ENCODE measurements around the gene LMF2.

LMF2 gene

DNA sequence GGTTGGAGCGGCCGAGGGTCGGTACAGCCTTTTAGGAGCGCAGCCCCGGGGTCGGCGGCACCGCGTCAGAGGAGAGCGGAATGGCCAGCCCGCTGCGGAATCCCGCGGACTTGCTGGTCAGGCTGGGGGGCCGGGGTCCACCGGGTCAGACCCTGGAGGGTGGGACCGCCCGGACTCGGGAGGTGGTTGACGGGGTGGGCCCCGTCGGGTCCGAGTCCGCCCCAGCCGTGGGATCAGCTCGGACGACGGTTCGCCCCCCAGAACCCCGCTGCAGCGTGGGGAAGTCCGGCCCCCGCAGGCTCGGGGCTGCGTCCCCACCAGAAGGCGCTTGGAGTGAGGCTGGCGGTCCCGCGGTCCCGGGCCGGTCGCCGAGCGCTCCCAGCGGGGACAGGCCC lies 26.5 kb downstream of the LMF2 start:
- DNase-seq: no peak

DNA sequence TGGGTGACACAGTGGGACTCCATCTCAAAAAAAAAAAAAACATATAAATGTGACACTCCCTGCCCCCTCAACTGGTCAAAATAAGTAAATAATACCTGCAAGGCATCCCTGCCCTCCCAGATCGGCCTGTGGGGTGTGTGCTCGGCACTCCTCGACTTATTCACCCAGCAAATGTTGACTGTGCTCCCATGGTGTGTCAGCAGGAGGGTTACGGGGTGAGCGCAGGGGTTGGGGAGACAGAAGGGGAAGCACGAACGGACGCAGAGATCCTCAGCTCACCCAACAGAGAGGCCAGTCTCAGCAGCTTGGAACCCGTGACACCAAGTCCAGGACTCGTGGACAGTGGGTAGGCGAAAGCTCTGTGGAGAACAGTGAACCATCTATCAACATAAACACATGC lies 27.8 kb downstream of the LMF2 start:
- DNase-seq: no peak

DNA sequence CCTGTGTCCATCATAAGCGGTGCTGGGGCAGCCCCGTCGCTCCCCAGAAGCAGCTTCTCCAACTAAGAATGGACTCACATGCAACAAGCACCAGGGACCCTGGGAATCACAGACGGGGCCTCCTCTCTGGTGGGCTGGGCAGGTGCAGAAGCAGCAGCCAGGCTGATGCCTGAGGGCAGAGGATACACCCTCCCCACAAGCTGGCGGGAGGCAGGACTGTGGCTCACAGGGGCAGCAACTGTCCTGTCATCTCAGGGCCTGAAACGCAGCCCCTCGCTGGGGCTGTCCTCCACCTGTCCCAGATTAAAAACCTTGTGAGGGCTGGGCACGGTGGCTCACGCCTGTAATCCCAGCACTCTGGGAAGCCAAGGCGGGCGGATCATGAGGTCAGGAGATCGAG lies 29.6 kb downstream of the LMF2 start:
- DNase-seq: no peak

DNA sequence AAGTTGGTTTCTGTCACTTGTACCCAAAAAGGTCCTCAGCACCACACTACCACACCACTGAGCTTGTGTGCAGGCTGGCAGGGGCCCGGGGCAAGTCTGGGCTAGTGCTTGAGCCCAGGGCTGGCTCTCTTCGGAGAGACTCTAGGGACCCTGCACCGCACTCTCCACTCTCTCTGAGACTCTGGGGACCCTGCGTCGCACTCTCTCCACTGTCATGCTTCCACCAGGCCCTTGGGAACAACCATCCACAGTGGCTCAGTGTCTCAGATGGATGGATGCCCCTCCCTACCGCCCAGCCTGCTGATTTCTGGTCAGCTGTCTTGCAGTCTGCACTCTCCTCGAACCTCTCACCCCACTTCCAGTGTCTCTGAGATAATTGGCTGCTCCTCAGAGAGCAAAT lies 30.6 kb downstream of the LMF2 start:
- DNase-seq: no peak

DNA sequence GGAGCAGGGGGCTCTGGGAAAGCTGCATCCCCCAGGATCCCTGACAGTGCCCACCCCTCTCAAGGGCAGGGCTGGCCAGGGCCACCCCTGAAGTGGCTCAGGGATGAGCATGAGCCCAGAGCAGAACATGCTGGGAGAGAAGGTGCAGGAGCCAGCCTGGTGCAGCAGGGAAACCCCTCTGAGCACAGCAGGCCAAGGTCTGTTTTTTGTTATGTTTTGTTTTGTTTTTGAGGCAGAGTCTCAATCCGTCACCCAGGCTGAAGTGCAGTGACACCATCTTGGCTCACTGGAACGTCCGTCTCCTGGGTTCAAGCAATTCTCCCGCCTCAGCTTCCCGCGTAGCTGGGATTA lies 31.9 kb downstream of the LMF2 start:
- no peak for DNase-seq

DNA sequence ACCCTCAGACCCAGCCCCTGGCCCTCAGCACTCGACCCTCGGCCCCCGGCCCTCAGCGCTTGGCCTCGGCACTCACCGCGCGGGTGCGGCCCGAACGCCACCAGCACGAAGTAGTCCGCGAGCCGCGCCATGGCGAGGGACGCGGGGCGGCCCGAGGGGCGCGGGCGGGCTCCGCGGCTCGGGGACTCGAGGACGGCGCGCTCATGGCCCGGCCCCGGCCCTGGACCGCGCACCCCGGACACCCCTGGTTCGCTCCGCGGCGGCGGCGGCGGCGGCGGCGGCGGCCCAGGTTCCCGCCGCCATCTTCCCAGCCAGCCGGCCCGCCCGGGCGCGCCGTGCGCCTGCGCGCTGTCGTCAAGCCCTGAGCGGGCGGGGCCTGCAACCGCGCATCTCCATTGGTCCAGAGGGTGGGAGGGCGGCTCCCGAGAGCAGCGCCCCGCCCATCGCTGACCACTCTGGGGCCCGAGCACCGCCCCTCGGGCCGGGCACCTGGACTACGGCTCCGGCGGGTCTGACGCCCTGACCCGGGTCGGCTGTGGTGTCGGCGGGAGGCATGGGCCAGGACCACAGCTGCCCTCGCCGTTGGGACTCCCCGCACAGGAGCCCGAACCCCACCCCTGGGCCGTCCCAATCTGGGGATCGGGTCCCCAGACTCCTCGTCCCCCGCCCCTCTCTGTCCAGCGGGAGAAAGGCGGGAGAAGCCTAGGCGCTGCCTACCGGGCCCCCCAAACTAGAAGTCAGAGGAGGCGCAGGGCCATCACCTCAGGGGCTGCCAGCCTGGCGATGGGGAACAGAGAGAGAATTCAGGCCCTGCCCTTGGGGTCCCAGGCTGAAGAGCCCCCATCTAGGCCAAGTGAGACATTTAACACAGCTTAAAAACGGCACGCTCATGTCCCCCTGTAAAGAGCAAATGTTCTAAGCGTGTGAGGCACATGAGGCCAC lies 32.5 kb downstream of the LMF2 start, which contains the start of gene SBF1:
Gene SBF1, minus strand, starts transcription at position 326 of the 942 bp plus-strand sequence. Its CDS starts 195 bp downstream, at position 131.
- peak; percentile 80 to 81 for DNase-seq

DNA sequence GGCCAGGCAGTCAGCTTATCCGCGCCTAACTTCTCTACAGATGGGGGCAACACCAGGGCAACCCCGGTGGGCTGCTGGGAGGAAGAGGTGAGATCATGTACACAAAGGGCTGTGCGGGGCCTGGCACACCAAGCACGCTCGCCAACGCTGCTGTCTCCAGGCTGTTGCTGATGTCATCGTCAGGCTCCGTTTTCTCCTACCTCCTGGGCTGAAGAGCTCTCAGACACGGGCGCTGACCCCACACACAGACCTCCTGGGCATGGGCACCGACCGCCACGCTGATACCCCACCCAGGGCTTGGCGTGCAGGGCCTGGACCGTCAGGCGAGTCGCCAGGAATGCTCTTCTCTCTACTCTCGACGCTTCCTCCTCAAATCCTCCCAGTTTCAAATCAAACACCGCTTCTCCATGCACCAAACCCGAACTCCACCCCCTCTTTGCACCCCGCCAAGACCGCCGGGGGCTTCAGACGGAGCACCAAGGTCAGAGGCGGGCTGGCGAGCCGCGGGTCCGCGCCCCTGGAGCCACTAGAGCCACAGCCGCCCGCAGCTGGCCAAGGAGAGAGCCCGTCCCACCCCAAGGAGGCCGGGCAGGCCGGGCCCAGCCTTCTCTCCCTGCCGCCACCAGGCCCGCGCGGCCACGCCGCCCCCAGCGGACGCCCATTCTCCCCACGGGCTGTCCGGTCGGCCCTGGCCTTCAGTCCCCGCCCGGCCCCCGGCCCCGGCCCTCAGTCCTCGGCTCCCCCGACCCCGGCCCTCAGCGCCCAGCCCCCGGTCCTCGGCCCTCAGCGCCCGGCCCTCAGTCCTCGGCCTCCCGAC lies 33.4 kb downstream of the LMF2 start:
- peak in 1 of 2 experiments; percentile 21 for DNase-seq

DNA sequence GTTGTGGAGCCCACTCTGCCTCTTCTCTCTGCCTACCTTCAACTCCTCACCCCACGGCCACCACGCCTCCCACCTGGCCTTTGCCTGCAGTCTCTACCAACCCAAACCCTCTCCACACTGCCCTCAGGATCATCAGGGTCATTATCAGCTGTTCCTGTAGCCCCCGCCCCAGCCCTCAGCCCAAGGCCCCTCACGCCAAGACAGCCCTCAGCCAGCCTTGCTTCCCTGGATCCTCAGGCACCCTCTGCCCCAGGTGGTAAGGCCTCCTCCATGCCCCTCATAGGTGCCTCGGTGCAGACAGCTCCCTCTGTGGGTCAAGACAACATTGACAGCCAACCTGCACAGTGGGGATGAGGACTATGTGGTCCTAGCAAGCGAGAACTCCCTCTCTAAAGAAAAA lies 34.4 kb downstream of the LMF2 start:
- DNase-seq: peak; percentile 39 to 45

DNA sequence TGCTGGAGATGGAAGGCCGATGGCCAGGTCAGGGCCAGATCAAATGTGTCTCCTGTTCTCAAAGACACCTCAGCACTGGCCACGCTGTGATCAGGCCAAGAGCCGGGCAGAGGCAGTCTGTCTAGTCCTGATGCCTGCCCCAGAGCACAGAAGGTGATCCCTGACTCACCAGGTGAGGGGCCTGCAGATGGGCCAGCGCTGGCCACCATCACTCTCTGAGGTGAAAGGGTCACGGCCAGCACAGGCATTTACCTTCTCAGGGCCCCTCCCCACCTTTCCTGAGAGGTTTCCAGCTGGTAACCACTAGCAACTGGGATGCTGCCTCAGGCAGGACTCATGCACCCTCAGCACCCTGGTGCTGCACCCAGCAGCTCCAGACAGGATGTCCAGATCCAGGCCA lies 35.5 kb downstream of the LMF2 start:
- DNase-seq: no peak

DNA sequence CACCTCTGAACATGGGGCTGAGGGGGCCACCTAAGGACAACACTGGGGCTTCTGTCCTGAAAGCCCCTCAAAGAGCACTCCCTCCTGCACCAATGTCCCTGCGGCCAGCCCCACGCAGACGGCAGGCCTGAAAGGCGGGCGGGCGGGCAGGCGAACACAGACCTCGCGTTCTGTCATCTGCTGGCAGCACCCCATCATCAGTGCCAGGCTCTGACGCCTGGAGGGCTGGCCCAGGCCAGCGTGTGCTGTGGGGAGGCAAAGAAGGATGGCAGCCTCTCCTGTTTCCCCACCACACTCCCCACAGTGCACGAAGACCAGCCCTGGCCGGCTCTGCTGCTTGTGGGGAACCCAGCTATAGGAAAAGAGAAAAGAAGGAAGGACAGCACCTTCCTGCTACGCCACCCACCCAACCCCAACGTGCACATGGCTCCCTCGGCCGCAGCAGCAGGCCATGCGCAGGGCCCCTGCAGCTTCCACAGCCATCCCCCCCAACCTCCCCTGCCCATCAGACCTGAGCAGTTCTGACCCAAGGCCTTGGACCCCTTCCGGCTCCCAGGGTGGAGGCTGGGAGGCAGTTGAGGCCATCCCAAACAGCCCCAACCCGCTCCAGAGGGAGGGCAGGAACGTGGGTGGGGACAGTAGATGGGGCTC lies 36.2 kb downstream of the LMF2 start:
- no peak for DNase-seq

DNA sequence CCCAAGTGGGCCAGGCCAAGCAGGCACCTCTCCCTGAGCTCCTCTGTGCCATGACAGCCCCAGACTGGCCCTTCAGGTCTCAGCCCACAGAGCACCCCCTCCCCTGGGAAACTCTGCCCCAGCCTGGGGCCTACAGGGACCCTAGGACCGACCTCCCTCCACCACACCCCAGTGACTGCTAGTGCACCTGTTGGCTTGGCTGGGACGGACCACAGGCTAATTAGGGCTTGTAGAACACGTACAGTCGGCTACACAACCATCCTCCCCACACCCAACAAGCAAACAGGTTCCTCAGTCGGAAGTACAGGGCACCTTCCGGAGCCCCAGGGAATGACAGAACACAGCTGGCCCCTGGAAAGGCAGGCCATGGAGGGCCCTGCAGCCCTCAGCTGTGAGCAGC lies 37.0 kb downstream of the LMF2 start:
- no peak for DNase-seq

DNA sequence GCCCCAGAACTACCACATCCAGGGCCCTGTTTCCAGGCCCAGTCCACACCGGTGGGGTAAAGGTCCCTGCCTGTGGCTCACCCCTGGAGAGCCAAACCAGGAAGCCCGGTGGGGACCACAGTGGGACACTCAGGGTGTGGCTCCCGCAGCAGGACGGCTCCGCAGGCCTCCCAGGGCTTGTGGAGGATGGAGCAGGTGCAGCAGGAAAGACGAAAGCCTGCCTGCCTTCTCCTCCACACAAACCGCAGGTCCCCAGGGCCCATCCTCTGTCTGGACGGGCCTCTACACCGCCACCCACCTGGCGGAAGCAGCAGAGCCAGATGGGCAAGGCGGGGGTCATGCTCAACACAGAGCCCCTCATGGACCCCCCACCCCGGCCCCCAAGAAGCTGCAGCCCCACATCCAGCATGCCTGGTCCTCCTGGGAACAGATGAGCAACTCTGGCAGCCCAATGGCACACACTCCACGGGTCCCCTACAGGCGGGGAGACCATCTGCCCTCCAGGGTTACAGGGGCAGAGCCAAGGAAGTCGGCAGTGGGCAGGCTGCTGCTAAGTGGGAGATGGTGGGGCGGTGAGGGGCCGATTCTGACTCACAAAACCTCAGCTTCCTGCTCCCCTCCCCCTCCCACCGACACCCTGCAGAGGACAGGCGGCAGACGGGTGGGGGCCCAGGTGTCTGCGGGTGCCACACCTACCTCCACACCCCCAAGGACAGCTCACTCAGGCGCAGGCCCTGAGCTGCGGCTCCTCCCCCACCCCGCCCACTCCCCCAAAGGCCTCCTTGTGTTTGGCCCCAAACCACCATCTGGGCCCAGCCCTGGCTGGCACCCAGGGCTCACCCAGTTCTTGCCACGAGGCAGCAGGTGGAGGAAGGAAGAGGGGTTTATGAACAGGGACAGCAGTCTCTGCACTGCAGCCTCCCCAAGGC lies 37.9 kb downstream of the LMF2 start:
- DNase-seq: peak; percentile 94

DNA sequence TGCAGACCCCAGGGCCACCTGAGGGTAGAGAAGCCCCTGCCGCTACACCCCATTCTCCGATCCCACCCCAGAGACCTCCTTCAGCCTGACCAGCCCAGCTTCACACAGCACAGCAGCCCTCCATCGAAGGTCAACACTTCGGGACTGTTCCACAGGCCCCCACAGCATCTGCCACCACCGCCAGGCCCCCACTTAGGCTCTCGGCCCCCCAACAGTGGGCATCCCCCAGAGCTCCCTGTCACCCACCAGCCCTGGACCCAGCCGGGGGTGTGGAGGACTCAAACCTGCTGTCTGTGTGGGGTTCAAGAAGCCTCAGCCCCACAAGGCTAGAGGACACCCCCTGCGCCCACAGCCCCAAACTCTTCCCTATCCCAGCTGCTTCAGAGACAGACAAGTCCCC lies 38.9 kb downstream of the LMF2 start:
- no peak for DNase-seq

DNA sequence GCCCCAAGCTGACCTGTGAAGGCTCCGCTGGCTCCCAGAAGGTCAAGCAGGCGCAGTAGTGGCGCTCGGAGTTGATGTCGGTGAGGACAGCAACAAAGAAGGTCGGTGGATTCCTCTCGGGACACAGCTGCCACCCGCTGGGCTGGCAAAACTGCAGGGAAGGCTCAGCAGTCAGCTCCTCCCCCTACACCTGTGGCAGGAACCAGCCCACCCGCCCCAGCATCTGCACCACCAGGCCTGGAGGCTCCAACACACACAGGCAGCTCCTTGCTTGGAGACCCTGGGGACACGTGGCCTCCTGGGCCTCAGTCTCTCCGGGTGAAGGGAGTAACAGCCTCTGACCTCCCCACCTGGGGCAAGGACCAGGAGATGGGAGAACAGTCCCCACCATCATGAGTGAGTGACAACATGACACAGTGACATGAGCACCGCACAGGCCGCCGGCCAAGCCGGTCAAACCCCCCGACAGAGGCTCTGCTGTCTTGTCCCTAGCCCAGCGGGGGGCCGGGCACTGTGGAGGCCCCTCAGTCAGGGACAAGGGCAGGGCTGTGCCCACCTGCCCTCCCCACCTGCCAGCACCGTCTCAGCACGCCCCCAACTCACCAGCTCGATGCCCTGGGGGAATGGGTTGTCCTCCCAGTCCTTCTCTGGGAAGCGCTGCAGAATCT lies 39.6 kb downstream of the LMF2 start:
- DNase-seq: no peak

DNA sequence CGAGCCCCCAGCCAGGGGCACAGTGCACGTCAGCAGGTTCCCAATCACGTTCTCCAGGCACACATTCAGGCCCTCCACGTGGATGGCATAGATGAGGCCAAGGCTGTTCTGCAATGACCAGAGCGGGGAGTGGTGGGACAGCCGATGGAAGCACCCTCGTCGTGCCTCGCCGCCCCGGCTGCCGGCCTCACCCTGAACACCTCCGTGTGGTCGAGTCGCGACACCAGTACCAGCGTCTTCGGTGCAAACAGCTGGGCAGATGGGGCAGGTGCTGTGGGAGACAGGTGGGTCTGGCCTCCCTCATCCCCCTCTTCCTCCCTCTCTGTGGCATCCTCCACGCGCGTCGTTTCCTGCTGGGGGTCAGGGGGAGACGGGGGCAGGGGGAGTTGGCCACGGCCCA lies 40.2 kb downstream of the LMF2 start:
- DNase-seq: no peak

DNA sequence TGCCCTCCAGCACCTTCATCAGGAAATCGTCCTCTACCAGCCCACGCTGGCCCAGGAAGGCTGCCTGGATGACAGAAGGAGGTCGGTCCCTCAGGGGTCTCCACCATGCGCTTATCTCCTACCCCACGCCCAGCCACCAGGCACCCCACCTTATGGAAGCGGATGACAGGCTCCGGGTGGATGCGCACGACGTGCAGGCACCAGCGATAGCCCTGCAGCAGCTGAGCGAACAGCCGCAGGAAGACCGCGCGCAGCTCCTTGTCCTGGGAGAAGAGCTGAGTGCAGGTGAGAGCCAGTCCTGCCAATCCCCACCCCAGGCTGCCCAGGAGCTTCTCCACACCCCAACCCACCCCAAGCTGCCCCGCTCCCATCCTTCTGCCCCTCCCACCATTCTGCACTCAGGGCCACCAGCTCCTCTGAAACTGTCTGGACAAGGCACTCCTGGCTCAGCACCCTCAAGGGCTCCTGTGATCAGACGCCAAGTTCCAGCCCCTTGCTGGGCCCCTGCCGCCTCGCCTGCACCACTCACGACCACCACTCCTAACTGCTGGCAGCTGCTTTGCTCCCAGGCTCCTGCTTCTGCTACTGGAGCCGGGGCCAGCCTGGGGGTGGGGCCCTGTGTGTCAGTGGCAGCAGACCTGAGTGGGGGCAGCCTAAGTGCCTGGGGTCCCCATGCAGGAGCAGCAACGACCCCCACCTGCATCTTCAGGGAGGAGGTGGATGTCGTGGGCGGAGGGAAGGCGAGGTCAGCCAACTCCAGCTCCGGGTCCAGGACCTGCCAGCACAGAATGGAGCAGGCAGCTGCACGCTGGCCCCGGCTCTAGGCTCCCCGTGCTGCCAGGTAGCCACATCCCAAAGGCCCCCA lies 42.2 kb downstream of the LMF2 start:
- no peak for DNase-seq

DNA sequence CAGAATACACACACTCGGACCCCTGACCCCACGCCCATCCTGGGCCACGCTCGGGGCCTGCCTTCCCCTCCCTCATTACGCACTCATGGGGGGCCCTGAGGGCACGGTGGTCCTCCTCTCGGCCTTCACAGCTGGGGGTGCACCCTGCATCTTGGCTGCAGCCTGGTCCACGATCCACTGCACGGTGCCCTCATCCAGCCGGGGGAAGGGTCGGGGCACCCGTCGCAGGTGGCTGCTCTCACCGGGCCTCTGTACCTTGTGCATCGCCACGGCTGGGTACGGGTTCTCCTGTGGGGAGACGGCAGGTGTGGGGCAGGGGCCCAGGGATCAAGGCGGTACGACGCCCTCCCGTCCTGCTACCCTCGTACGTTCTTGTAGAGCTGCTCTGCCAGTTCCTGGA lies 43.1 kb downstream of the LMF2 start:
- no peak for DNase-seq

DNA sequence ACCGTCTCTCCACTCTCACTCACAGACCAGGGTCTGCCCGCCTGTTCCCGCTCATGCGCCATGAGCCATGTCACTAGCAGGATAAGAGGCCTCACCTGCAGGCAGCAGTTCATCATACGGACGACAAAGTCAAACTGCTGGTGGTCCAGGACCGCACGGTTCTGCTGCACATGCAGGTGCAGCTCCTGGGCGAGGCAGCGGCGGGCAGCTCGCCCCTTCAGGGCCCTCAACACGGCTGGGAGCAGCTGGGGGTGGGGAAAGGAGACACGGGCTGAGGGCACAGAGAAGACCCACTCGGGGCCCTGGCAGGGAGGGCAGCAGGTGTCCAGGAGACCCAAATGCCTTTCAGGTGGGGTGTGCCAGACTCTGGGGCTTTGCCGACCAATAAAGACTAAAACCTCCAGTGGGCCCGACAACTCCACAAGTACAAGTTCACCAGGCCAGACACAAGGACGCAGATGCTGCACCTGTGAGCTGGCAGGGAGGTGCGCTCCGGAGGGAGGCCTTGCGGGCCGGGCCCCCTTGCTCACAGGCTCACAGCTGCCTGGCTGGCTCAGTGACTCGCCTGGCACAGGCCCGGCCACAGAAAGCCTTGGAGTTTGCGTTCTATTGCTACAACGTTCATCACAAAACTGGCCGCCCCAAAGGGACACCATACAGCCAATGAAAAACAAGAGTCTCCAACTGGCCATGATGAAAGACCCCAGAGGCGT lies 44.2 kb downstream of the LMF2 start:
- DNase-seq: no peak

DNA sequence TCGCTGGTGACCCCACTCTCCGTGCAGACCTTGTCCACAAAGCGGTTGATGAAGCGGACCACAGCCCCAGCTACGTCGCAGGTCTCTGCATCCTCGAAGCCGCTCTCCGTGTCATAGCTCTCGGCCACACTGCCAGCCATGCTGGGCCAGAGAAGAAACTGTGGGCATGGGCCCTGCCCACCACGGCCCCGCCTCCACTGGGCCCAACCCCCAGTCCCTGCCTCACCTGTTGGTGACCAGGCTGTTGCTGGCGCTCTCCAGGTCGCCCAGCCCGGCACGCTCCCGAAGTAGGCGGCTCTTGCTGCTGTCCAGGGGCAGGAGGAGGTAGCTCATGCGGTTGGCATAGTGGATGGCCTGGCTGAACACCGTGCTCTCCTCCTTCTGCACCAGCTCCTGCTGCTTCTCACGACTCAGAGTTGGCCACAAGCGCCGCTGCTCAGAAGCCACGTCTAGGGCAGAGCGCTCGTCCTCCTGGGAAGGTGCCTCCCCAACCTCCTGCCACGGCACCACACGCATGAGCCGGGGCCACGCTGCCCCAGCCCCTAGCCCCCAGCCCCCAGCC lies 45.4 kb downstream of the LMF2 start:
- no peak for DNase-seq

DNA sequence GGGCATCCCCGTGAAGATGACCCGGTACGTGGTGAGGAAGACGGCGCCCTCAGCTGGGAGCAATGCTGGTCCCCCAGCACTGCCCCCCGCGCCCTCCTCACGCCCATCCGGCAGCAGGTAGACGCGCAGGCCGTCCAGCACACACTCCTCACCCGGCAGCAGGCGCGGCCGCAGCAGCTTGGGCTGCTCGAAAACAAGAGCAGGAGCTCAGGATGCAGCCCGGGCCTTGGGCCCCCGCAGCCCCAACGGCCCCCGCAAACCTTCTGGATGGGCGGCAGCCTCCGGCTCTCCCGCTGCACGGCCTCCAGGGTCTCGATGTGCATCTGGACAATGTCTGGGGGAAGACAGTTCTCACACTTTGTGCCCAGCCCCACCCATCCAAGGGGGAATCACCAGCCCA lies 46.0 kb downstream of the LMF2 start:
- DNase-seq: no peak
